Measurements from ENCODE around the gene GLI2.

- TF ChIP-seq POLR2AphosphoS5 (IDR thresholded peaks at IDR 0.05) (no peak), CTCF (IDR thresholded peaks at IDR 0.05) (no peak), POLR2A (IDR thresholded peaks at IDR 0.05) (no peak), EP300 (IDR thresholded peaks at IDR 0.05) (no peak)
These were observed 2.4 kb downstream of the GLI2 start for GRCh38 chr2:120738117-120738516.
